KOPT-K1 (cell line): ENCODE measurements around the gene LOXHD1.

Experiments used
- H3K27ac ChIP-seq: fragments of 200-600 bp; sonication (generic); 2 replicates; pipeline ENCODE4 v1.5.1; 2016; ENCODE audit warnings: antibody characterized with exemption, mild to moderate bottlenecking, low read depth, low read length; ENCODE audit not compliant: poor library complexity, severe bottlenecking
- H3K36me3 ChIP-seq: fragments of 200-600 bp; sonication (generic); 2 replicates; pipeline ENCODE4 v1.5.1; 2017; ENCODE audit warnings: antibody characterized with exemption, mild to moderate bottlenecking, low read length, moderate library complexity; ENCODE audit not compliant: insufficient read depth
- H3K9me3 ChIP-seq: fragments of 200-600 bp; sonication (generic); 2 replicates; pipeline ENCODE4 v1.5.1; 2017; ENCODE audit warnings: antibody characterized with exemption, low read length, mild to moderate bottlenecking; ENCODE audit not compliant: insufficient read depth, poor library complexity, severe bottlenecking

The LOXHD1 gene

GRCh38 chr18:46625069-46625468, 32.0 kb downstream of the LOXHD1 start:
- Histone ChIP-seq H3K9me3 (no peaks in the 10 kb centered on the region), H3K36me3 (no peaks in the 10 kb centered on the region), H3K27ac (no peak overlapping the region)

GRCh38 chr18:46624127-46624526, 32.9 kb downstream of the LOXHD1 start:
- no peak overlapping the region for H3K27ac ChIP-seq
- H3K9me3 ChIP-seq = no peaks in the 10 kb centered on the region

GRCh38 chr18:46623541-46623940, 33.5 kb downstream of the LOXHD1 start:
- Histone ChIP-seq H3K36me3 (no peaks in the 10 kb centered on the region), H3K27ac (no peak overlapping the region), H3K9me3 (no peaks in the 10 kb centered on the region)

More at GRCh38 chr18:46624127-46624526, 32.9 kb downstream of the LOXHD1 start:
- no peaks in the 10 kb centered on the region for H3K36me3 ChIP-seq

- Histone ChIP-seq H3K36me3 (no peaks in the 10 kb centered on the region), H3K9me3 (no peaks in the 10 kb centered on the region), H3K27ac (no peak overlapping the region)
These were observed 34.0 kb downstream of the LOXHD1 start for GRCh38 chr18:46622999-46623398.

GRCh38 chr18:46622451-46622850, 34.6 kb downstream of the LOXHD1 start:
- no peak overlapping the region for H3K27ac ChIP-seq
- no peaks in the 10 kb centered on the region for H3K9me3 ChIP-seq
- H3K36me3 ChIP-seq = no peaks in the 10 kb centered on the region

- H3K27ac ChIP-seq = no peak overlapping the region
- no peaks in the 10 kb centered on the region for H3K36me3 ChIP-seq
- H3K9me3 ChIP-seq = no peaks in the 10 kb centered on the region
These were observed 35.1 kb downstream of the LOXHD1 start for GRCh38 chr18:46621871-46622270.

- Histone ChIP-seq H3K36me3 (no peaks in the 10 kb centered on the region), H3K9me3 (no peaks in the 10 kb centered on the region), H3K27ac (no peak overlapping the region)
These were observed 35.8 kb downstream of the LOXHD1 start for GRCh38 chr18:46621111-46621766.

GRCh38 chr18:46619559-46619958, 37.5 kb downstream of the LOXHD1 start:
- Histone ChIP-seq H3K36me3 (no peaks in the 10 kb centered on the region), H3K9me3 (no peaks in the 10 kb centered on the region), H3K27ac (no peak overlapping the region)

GRCh38 chr18:46615720-46616119, 41.3 kb downstream of the LOXHD1 start:
- no peaks in the 10 kb centered on the region for H3K36me3 ChIP-seq
- H3K27ac ChIP-seq = no peak overlapping the region
- H3K9me3 ChIP-seq = no peaks in the 10 kb centered on the region

GRCh38 chr18:46609048-46609447, 48.0 kb downstream of the LOXHD1 start:
- H3K36me3 ChIP-seq = no peaks in the 10 kb centered on the region
- H3K9me3 ChIP-seq = no peaks in the 10 kb centered on the region
- no peak overlapping the region for H3K27ac ChIP-seq

- H3K36me3 ChIP-seq = no peaks in the 10 kb centered on the region
- H3K9me3 ChIP-seq = no peaks in the 10 kb centered on the region
- no peak overlapping the region for H3K27ac ChIP-seq
These were observed 49.1 kb downstream of the LOXHD1 start for GRCh38 chr18:46607926-46608325.

- no peak overlapping the region for H3K27ac ChIP-seq
These were observed 55.7 kb downstream of the LOXHD1 start for GRCh38 chr18:46601141-46601805.

GRCh38 chr18:46596119-46596518, 60.9 kb downstream of the LOXHD1 start:
- Histone ChIP-seq H3K36me3 (no peaks in the 10 kb centered on the region), H3K27ac (no peak overlapping the region)

More at GRCh38 chr18:46601141-46601805, 55.7 kb downstream of the LOXHD1 start:
- Histone ChIP-seq H3K9me3 (no peaks in the 10 kb centered on the region), H3K36me3 (no peaks in the 10 kb centered on the region)

GRCh38 chr18:46591783-46592391, 65.1 kb downstream of the LOXHD1 start:
- Histone ChIP-seq H3K9me3 (no peaks in the 10 kb centered on the region), H3K27ac (no peak overlapping the region), H3K36me3 (no peaks in the 10 kb centered on the region)

More at GRCh38 chr18:46596119-46596518, 60.9 kb downstream of the LOXHD1 start:
- no peaks in the 10 kb centered on the region for H3K9me3 ChIP-seq

- Histone ChIP-seq H3K27ac (no peak overlapping the region), H3K9me3 (no peaks in the 10 kb centered on the region), H3K36me3 (no peaks in the 10 kb centered on the region)
These were observed 66.9 kb downstream of the LOXHD1 start for GRCh38 chr18:46590103-46590502.
